Transverse colon (tissue), 4 donors: ENCODE data around the gene GCNT1.

ENCODE experiments used
- EP300 ChIP-seq: sonication (generic); formaldehyde crosslinking; IDR thresholded peaks from one replicate; pipeline ENCODE4 v1.6.1; 2017; ENCODE audit warnings: antibody characterized with exemption, low read depth
- POLR2A ChIP-seq: fragments of 450-650 bp; IDR thresholded peaks from one replicate; pipeline ENCODE4 v1.6.1; 2016; ENCODE audit warnings: antibody characterized with exemption, mild to moderate bottlenecking, moderate library complexity
- POLR2AphosphoS5 ChIP-seq, 3 donors: sonication (generic); formaldehyde crosslinking; IDR thresholded peaks; one replicate each; pipeline ENCODE4 v1.6.1; 2016; ENCODE audit warnings: antibody characterized with exemption in 3 of 3
- TF ChIP-seq, protein P1 (sequence below), 5 experiments: fragments of 200-600 bp in 3 of 5; fragments of 450-650 bp in 2 of 5; sonication (generic) in 3 of 5; IDR thresholded peaks; 1 replicate in 2 of 5; 2 replicates in 3 of 5; pipeline ENCODE4 v1.5.1; 2016 to 2017; ENCODE audit warnings: antibody characterized with exemption in 5 of 5, inconsistent platforms in 3 of 5, mild to moderate bottlenecking in 2 of 5, moderate library complexity in 1 of 5

- TF ChIP-seq, protein P1, sequence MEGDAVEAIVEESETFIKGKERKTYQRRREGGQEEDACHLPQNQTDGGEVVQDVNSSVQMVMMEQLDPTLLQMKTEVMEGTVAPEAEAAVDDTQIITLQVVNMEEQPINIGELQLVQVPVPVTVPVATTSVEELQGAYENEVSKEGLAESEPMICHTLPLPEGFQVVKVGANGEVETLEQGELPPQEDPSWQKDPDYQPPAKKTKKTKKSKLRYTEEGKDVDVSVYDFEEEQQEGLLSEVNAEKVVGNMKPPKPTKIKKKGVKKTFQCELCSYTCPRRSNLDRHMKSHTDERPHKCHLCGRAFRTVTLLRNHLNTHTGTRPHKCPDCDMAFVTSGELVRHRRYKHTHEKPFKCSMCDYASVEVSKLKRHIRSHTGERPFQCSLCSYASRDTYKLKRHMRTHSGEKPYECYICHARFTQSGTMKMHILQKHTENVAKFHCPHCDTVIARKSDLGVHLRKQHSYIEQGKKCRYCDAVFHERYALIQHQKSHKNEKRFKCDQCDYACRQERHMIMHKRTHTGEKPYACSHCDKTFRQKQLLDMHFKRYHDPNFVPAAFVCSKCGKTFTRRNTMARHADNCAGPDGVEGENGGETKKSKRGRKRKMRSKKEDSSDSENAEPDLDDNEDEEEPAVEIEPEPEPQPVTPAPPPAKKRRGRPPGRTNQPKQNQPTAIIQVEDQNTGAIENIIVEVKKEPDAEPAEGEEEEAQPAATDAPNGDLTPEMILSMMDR (IDR thresholded peaks at IDR 0.05), result no peak
- TF ChIP-seq POLR2AphosphoS5 (IDR thresholded peaks at IDR 0.05) (no peak), EP300 (no peak), POLR2A (no peak)
Measured at GRCh38 chr9:76537150-76537646, 78.2 kb downstream of the GCNT1 start.
